Activated CD8-positive, alpha-beta memory T cell treated with anti-CD3 and anti-CD28 coated beads, Interleukin-2, amount 50 U/mL, for 1 hour (primary cell): ENCODE results near the gene TRIP6.

Source experiments
- DNase-seq: peaks from one replicate; pipeline ENCODE4 v3.0.0-alpha.2; 2020; ENCODE audit errors: extremely low read depth

Gene TRIP6

GRCh38 chr7:100873599-100874299 is 6.6 kb downstream of the TRIP6 start:
- DNase-seq: no peak

GRCh38 chr7:100874300-100874576 is 7.1 kb downstream of the TRIP6 start:
- DNase-seq: no peak

- DNase-seq: peak; percentile 98
Measured at GRCh38 chr7:100874577-100875355, 7.6 kb downstream of the TRIP6 start, which contains the start of gene SRRT. Gene SRRT, plus strand, starts transcription at chr7:100875103. Its CDS starts 488 bp downstream, at chr7:100875591.

GRCh38 chr7:100875356-100875751 is 8.2 kb downstream of the TRIP6 start:
- no peak for DNase-seq

- no peak for DNase-seq
Measured at GRCh38 chr7:100878013-100878412, 10.8 kb downstream of the TRIP6 start.

- no peak for DNase-seq
Measured at GRCh38 chr7:100878685-100879084, 11.5 kb downstream of the TRIP6 start.

- no peak for DNase-seq
Measured at GRCh38 chr7:100879685-100880261, 12.6 kb downstream of the TRIP6 start.

GRCh38 chr7:100880645-100881044 is 13.5 kb downstream of the TRIP6 start:
- DNase-seq: no peak

GRCh38 chr7:100881136-100881535 is 13.9 kb downstream of the TRIP6 start:
- DNase-seq: no peak

GRCh38 chr7:100882201-100882600 is 15.0 kb downstream of the TRIP6 start:
- no peak for DNase-seq

- no peak for DNase-seq
Measured at GRCh38 chr7:100882785-100883526, 15.8 kb downstream of the TRIP6 start.

GRCh38 chr7:100884736-100885439 is 17.7 kb downstream of the TRIP6 start:
- peak; percentile 42 for DNase-seq

GRCh38 chr7:100885440-100886141 is 18.4 kb downstream of the TRIP6 start:
- no peak for DNase-seq

GRCh38 chr7:100886142-100886935 is 19.2 kb downstream of the TRIP6 start:
- DNase-seq: no peak

GRCh38 chr7:100886936-100887515 is 19.8 kb downstream of the TRIP6 start:
- no peak for DNase-seq

GRCh38 chr7:100887516-100888290 is 20.5 kb downstream of the TRIP6 start:
- DNase-seq: no peak

GRCh38 chr7:100888291-100888987 is 21.3 kb downstream of the TRIP6 start:
- DNase-seq: no peak

GRCh38 chr7:100888988-100889750 is 22.0 kb downstream of the TRIP6 start, which contains the start of gene UFSP1:
Gene UFSP1, minus strand, starts transcription at chr7:100889715. Its CDS starts 444 bp downstream, at chr7:100889271.
- DNase-seq: no peak
